Fibroblast of pulmonary artery (primary cell): ENCODE measurements around the gene C6orf52.

Experiments
- DNase-seq: peaks from one replicate; pipeline ENCODE4 v3.0.0-alpha.2; 2010; ENCODE audit warnings: low read depth
- H3K4me3 ChIP-seq: replicated peaks from 2 replicates; pipeline ENCODE4 v1.5.1; 2011; ENCODE audit warnings: low read depth, mild to moderate bottlenecking, control low read depth, low read length, moderate library complexity
- TF ChIP-seq, protein P1 (sequence below): IDR thresholded peaks from 2 replicates; pipeline ENCODE4 v1.5.1; 2011; ENCODE audit warnings: mild to moderate bottlenecking, control low read depth, low read length, inconsistent platforms; ENCODE audit errors: missing control alignments

C6orf52 gene

GRCh38 chr6:10733151-10733715 is 38.8 kb upstream of the C6orf52 start:
- DNase-seq = no peak
- TF ChIP-seq, protein P1, sequence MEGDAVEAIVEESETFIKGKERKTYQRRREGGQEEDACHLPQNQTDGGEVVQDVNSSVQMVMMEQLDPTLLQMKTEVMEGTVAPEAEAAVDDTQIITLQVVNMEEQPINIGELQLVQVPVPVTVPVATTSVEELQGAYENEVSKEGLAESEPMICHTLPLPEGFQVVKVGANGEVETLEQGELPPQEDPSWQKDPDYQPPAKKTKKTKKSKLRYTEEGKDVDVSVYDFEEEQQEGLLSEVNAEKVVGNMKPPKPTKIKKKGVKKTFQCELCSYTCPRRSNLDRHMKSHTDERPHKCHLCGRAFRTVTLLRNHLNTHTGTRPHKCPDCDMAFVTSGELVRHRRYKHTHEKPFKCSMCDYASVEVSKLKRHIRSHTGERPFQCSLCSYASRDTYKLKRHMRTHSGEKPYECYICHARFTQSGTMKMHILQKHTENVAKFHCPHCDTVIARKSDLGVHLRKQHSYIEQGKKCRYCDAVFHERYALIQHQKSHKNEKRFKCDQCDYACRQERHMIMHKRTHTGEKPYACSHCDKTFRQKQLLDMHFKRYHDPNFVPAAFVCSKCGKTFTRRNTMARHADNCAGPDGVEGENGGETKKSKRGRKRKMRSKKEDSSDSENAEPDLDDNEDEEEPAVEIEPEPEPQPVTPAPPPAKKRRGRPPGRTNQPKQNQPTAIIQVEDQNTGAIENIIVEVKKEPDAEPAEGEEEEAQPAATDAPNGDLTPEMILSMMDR = no peak

GRCh38 chr6:10730254-10730653 is 35.8 kb upstream of the C6orf52 start:
- no peak for DNase-seq
- no peak overlapping the region for H3K4me3 ChIP-seq
- TF ChIP-seq, protein P1 = no peak

More at GRCh38 chr6:10733151-10733715, 38.8 kb upstream of the C6orf52 start:
- H3K4me3 ChIP-seq = no peak overlapping the region

DNA sequence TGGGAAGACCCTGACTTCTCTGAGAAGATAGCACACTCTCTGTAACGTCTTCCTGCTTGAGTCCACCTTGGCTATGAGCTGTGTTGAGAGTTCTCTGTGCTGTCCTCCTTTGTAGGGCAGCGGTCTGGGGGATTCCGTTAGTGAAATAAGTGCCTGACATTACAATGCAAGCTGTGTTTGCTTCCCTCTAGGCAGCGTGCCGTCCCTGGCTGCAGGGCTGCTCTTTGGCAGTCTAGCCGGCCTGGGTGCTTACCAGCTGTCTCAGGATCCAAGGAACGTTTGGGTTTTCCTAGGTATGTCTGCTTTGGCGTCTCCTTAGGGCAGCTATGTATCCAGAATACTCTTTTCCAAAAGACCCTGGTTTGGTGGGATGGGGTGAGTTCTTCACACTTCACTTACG is 31.3 kb upstream of the C6orf52 start:
- TF ChIP-seq, protein P1 = no peak
- no peak overlapping the region for H3K4me3 ChIP-seq
- no peak for DNase-seq

GRCh38 chr6:10725044-10725443 is 30.6 kb upstream of the C6orf52 start:
- H3K4me3 ChIP-seq = no peak overlapping the region
- DNase-seq = no peak
- TF ChIP-seq, protein P1 = no peak

DNA sequence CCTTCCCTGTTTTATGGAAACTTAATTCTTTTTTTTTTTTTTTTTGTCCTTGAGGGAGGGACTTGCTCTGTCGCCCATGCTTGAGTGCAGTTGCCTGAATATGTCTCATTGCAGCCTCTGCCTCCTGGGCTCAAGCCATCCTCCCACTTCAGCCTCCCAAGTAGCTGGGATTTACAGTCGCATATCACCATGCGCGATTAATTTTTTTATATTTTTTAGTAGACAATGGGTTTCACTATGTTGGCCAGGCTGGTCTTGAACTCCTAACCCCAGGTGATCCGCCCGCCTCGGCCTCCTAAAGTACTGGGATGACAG is 29.1 kb upstream of the C6orf52 start:
- TF ChIP-seq, protein P1 = no peak
- DNase-seq = no peak
- peak overlapping the region; percentile 90 for H3K4me3 ChIP-seq

GRCh38 chr6:10722820-10723566 is 28.6 kb upstream of the C6orf52 start, which contains the start of gene TMEM14C:
TMEM14C (plus strand) TSS chr6:10723070; CDS start chr6:10724614, 1,544 bp downstream.
- peak; percentile 99 for DNase-seq
- H3K4me3 ChIP-seq = peak within 1 kb of the TSS; percentile 90
- TF ChIP-seq, protein P1 = no peak

DNA sequence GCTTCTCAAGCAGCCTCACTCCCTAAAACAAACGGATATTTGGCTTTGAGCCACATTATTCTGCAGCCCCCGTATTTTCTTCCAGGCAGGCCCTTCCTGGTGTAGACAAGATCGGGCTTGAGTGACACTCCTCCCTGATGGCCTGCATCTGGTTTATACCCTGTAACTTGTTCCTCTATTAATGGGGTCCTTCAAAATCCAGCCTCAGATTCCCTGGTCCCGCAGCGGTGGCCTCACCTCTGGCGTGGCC is 28.1 kb upstream of the C6orf52 start:
- H3K4me3 ChIP-seq = peak overlapping the region; percentile 90
- TF ChIP-seq, protein P1 = no peak
- DNase-seq = no peak
